Loucy (cell line): Measurements from ENCODE around the gene POLE4.
A peak's percentile ranks its signal among the peaks of the same experiment; 100 is the strongest.

Experiments used
- H2AFZ ChIP-seq: fragments of 200-600 bp; sonication (generic); 2 replicates; pipeline ENCODE4 v1.6.0; 2016; ENCODE audit warnings: antibody characterized with exemption, mild to moderate bottlenecking, low read length, moderate library complexity
- H3F3A ChIP-seq: fragments of 200-600 bp; 2 replicates; pipeline ENCODE4 v1.6.0; 2016; ENCODE audit warnings: antibody characterized with exemption, low read depth, mild to moderate bottlenecking
- H3K27me3 ChIP-seq: fragments of 200-600 bp; sonication (generic); 2 replicates; pipeline ENCODE4 v1.6.1; 2014; ENCODE audit warnings: low read length, mild to moderate bottlenecking; ENCODE audit not compliant: insufficient read depth, poor library complexity, severe bottlenecking
- H3K36me3 ChIP-seq: fragments of 200-600 bp; sonication (generic); 2 replicates; pipeline ENCODE4 v1.6.1; 2016; ENCODE audit warnings: low read length; ENCODE audit not compliant: insufficient read depth
- H3K4me1 ChIP-seq: fragments of 200-600 bp; sonication (generic); 2 replicates; pipeline ENCODE4 v1.5.1; 2014; ENCODE audit warnings: low read length, mild to moderate bottlenecking; ENCODE audit not compliant: insufficient read depth, poor library complexity, severe bottlenecking
- H3K4me2 ChIP-seq: fragments of 200-600 bp; sonication (generic); 2 replicates; pipeline ENCODE4 v1.6.0; 2014; ENCODE audit warnings: antibody characterized with exemption, low read length, low read depth, mild to moderate bottlenecking; ENCODE audit not compliant: poor library complexity, severe bottlenecking
- H3K4me3 ChIP-seq: fragments of 200-600 bp; sonication (generic); 2 replicates; pipeline ENCODE4 v1.5.1; 2014; ENCODE audit warnings: low read length, mild to moderate bottlenecking, mixed read lengths; ENCODE audit not compliant: poor library complexity, severe bottlenecking
- H3K79me2 ChIP-seq: fragments of 200-600 bp; sonication (generic); 2 replicates; pipeline ENCODE4 v1.6.1; 2014; ENCODE audit warnings: low read length; ENCODE audit not compliant: insufficient read depth
- H3K9ac ChIP-seq: fragments of 200-600 bp; sonication (generic); 2 replicates; pipeline ENCODE4 v1.6.0; 2014; ENCODE audit warnings: mild to moderate bottlenecking, low read depth, low read length, moderate library complexity; ENCODE audit not compliant: poor library complexity, severe bottlenecking
- H3K9me2 ChIP-seq: fragments of 200-600 bp; sonication (generic); replicated peaks from 2 replicates; pipeline ENCODE4 v1.6.1; 2016; ENCODE audit warnings: low read depth, low read length, mixed read lengths
- H3K9me3 ChIP-seq: fragments of 200-600 bp; sonication (generic); 2 replicates; pipeline ENCODE4 v1.6.1; 2014; ENCODE audit warnings: mild to moderate bottlenecking, antibody characterized with exemption, low read length, low read depth; ENCODE audit not compliant: insufficient read depth
- H4K20me1 ChIP-seq: fragments of 200-600 bp; sonication (generic); 2 replicates; pipeline ENCODE4 v1.6.0; 2014; ENCODE audit warnings: antibody characterized with exemption, low read length, mild to moderate bottlenecking; ENCODE audit not compliant: insufficient read depth, poor library complexity, severe bottlenecking
- CTCF ChIP-seq: fragments of 200-600 bp; sonication (generic); conservative IDR thresholded peaks from 2 replicates; pipeline ENCODE4 v1.5.1; 2014; ENCODE audit warnings: mild to moderate bottlenecking, antibody characterized with exemption, low read length
- EZH2phosphoT487 ChIP-seq: fragments of 200-600 bp; IDR thresholded peaks from 2 replicates; pipeline ENCODE4 v1.6.1; 2018; ENCODE audit warnings: antibody characterized with exemption, mild to moderate bottlenecking, moderate library complexity, borderline replicate concordance

Gene POLE4

DNA sequence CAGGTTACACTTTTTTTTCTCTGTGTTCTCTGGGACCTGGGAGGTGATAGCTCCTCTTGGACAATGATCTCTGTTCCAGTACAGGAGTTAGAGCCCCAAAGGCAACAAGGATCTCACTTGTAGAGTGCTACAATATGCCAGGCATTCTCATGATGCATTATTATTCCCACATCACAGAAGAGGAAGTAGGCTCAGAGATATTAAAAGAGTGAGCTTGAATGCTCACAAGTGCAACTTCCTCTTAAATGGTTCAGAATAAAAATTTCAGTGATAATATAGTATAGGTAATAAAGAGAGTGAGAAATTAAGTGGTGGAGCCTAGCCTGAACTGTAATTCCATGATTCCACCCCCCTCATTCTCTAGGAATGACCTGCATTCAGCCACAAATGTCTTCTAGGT, 21.4 kb downstream of the POLE4 start:
- TF ChIP-seq EZH2phosphoT487 (no peak), CTCF (no peak)
- no peak overlapping the region for H3K4me3 ChIP-seq
- H3K9ac ChIP-seq = no peak overlapping the region
- no peaks in the 10 kb centered on the region for H3K36me3 ChIP-seq
- H3F3A ChIP-seq = no peaks in the 10 kb centered on the region
- no peaks in the 10 kb centered on the region for H4K20me1 ChIP-seq
- no peak overlapping the region for H2AFZ ChIP-seq
- no peak overlapping the region for H3K4me2 ChIP-seq
- no peaks in the 10 kb centered on the region for H3K9me2 ChIP-seq
- H3K27me3 ChIP-seq = no peaks in the 10 kb centered on the region
- no peaks in the 10 kb centered on the region for H3K79me2 ChIP-seq
- H3K9me3 ChIP-seq = no peaks in the 10 kb centered on the region
- H3K4me1 ChIP-seq = peaks cover 9% of the 10 kb centered on the region

DNA sequence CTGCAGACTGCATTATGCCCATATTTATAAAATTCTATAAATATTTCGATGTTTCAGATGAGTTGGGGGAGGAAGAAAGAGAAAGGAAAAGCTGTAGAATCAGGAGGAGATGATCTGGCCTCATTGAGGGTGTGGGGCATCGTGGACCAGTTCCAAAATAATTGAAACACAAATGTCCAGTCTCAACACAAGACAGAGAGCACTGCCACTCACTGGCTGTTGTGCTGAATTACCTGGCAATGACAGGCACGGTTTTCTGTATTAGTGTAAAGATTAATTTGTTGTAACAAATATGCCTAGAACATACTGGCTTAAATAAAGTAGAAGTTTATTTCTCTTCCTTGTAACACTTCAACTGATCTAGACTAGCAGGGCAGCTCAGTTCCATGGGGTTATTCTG, 24.1 kb downstream of the POLE4 start:
- no peak for TF ChIP-seq EZH2phosphoT487
- peak; percentile 55 for TF ChIP-seq CTCF
- H3F3A ChIP-seq = no peaks in the 10 kb centered on the region
- H3K9me3 ChIP-seq = no peaks in the 10 kb centered on the region
- no peak overlapping the region for H3K4me3 ChIP-seq
- H4K20me1 ChIP-seq = no peaks in the 10 kb centered on the region
- H3K4me1 ChIP-seq = peaks cover 21% of the 10 kb centered on the region
- H3K79me2 ChIP-seq = no peaks in the 10 kb centered on the region
- H3K4me2 ChIP-seq = no peak overlapping the region
- no peak overlapping the region for H2AFZ ChIP-seq
- no peak overlapping the region for H3K9ac ChIP-seq
- no peaks in the 10 kb centered on the region for H3K9me2 ChIP-seq
- H3K27me3 ChIP-seq = no peaks in the 10 kb centered on the region
- no peaks in the 10 kb centered on the region for H3K36me3 ChIP-seq

DNA sequence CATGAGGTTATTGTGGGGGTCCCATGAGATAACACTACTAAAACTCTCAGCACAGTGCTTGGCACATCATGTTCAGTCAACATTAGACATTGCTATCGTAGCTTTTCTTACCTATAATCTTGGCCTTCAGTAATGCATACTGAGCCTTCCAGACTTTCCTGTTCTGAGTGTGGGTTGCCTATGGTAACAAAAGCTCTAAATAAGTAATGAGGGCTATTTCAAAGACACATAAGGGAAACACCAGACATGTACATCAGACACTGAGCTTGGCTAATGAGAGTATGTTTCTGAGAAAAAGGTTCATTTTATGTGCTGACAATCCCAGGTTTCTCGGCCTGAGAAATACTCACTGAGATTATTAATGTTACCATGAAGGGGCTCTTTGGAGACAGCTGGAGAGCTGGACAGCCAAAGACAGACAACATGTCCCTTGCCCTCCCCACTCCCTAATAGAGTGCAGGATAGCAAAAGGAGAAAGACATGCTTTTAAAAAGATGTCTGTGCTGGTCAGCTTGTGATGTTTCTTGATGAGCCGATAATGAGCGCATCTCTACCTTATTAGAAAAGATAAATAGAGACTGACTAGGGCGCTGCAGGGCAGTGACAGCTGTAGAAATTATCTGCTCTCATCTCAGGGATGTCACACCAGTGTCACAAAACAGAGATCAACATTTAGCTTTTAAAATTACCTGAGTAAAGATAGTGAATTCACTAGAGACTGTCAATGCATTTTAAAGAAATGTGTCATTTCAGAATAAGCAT, 25.4 kb downstream of the POLE4 start:
- Histone ChIP-seq H3K27me3 (no peaks in the 10 kb centered on the region), H3F3A (no peaks in the 10 kb centered on the region), H3K79me2 (no peaks in the 10 kb centered on the region), H3K9me2 (no peaks in the 10 kb centered on the region), H3K4me3 (no peak overlapping the region), H2AFZ (no peak overlapping the region), H4K20me1 (no peaks in the 10 kb centered on the region), H3K9ac (no peak overlapping the region), H3K36me3 (no peaks in the 10 kb centered on the region), H3K4me2 (no peak overlapping the region), H3K9me3 (no peaks in the 10 kb centered on the region), H3K4me1 (peaks cover 21% of the 10 kb centered on the region)
- TF ChIP-seq EZH2phosphoT487 = no peak
